Thymus (tissue), 11 donors: ENCODE results near the gene C6orf89. TPM values are rescaled to one million over a fixed set of nuclear protein-coding genes. Genes with fewer than 3 reads are reported as not detected.
A peak's percentile ranks its signal among the peaks of the same experiment; 100 is the strongest.

Experiments used
- DNase-seq, 9 donors: peaks; one replicate each; pipeline ENCODE4 v3.0.0-alpha.2; 2013; ENCODE audit warnings: low spot score in 9 of 9, low read depth in 6 of 9, missing footprints in 1 of 9
- H3K27ac ChIP-seq, 2 donors: one replicate each; pipeline ENCODE4 v1.5.1; 2013; ENCODE audit warnings: control low read depth in 1 of 2, low read depth in 1 of 2, low read length in 1 of 2, mild to moderate bottlenecking in 1 of 2, moderate library complexity in 1 of 2
- H3K27me3 ChIP-seq, 2 donors: one replicate each; pipeline ENCODE4 v1.5.1; 2013; ENCODE audit warnings: low read length in 1 of 2; ENCODE audit not compliant: control insufficient read depth in 2 of 2, insufficient read depth in 1 of 2
- H3K36me3 ChIP-seq, 2 donors: one replicate each; pipeline ENCODE4 v1.5.1; 2013; ENCODE audit warnings: low read length in 1 of 2, mild to moderate bottlenecking in 1 of 2, moderate library complexity in 1 of 2; ENCODE audit not compliant: control insufficient read depth in 2 of 2, insufficient read depth in 2 of 2
- H3K4me1 ChIP-seq, 2 donors: one replicate each; pipeline ENCODE4 v1.5.1; 2013; ENCODE audit warnings: low read length in 2 of 2; ENCODE audit not compliant: control insufficient read depth in 2 of 2, insufficient read depth in 2 of 2
- H3K4me3 ChIP-seq, 2 donors: one replicate each; pipeline ENCODE4 v1.5.1; 2013; ENCODE audit warnings: low read length in 2 of 2, control low read depth in 1 of 2, mild to moderate bottlenecking in 1 of 2
- H3K9me3 ChIP-seq, 2 donors: one replicate each; pipeline ENCODE4 v1.5.1; 2013; ENCODE audit warnings: low read length in 1 of 2, mild to moderate bottlenecking in 1 of 2; ENCODE audit not compliant: control insufficient read depth in 2 of 2, insufficient read depth in 1 of 2
- WGBS: extraction: QIAGEN DNeasy Blood & Tissue Kit; methylation state at CpG from one replicate; pipeline ENCODE4 v1.1.7; 2013; 5-methylcytosine and 5-hydroxymethylcytosine counted together
- polyA plus RNA-seq: library from polyadenylated mRNA; stranded (reverse); fragments of 200-250 nt; gene quantifications from one replicate; pipeline ENCODE4 v1.2.3, GENCODE V29; 2013
- total RNA-seq: library from RNA; stranded (reverse); fragments of 120-200 nt; gene quantifications from one replicate; pipeline ENCODE4 v1.2.4, GENCODE V29; 2013
- donor health status: healthy.

Gene C6orf89
- total and polyA plus RNA-seq, 2 donors = 19.5 to 20.5 TPM

GRCh38 chr6:36873612-36874442 lies 11.9 kb upstream of the C6orf89 start:
- H3K27me3 ChIP-seq = no peaks in the 10 kb centered on the region
- no peaks in the 10 kb centered on the region for H3K9me3 ChIP-seq
- WGBS = 30% methylated on average over 11 of the region's 11 CpGs
- no peak for DNase-seq
- H3K27ac ChIP-seq = peak overlapping the region in 1 of 2 donors; percentile 85
- peaks cover 14 to 21% of the 10 kb centered on the region in 2 donors for H3K4me1 ChIP-seq
- H3K4me3 ChIP-seq = peak overlapping the region; percentile 68 to 96
- peaks cover 13 to 21% of the 10 kb centered on the region in 2 donors for H3K36me3 ChIP-seq

GRCh38 chr6:36874443-36875249 lies 11.1 kb upstream of the C6orf89 start, which contains the start of gene PPIL1:
Gene PPIL1 (minus strand): TSS chr6:36874803. CDS start chr6:36874772, 31 bp downstream.
- peaks cover 14 to 21% of the 10 kb centered on the region in 2 donors for H3K4me1 ChIP-seq
- H3K9me3 ChIP-seq = no peaks in the 10 kb centered on the region
- peak; percentile 72 to 94 (median 87) for DNase-seq
- under 1% methylated on average over 54 of the region's 54 CpGs for WGBS
- H3K27me3 ChIP-seq = no peaks in the 10 kb centered on the region
- peak within 1 kb of the TSS; percentile 67 to 85 for H3K27ac ChIP-seq
- H3K4me3 ChIP-seq = peak within 1 kb of the TSS; percentile 68 to 96
- H3K36me3 ChIP-seq = peaks cover 7 to 13% of the 10 kb centered on the region in 2 donors

GRCh38 chr6:36875250-36875633 lies 10.5 kb upstream of the C6orf89 start:
- peak overlapping the region; percentile 68 to 96 for H3K4me3 ChIP-seq
- no peaks in the 10 kb centered on the region for H3K27me3 ChIP-seq
- WGBS = 54% methylated on average over 6 of the region's 6 CpGs
- DNase-seq = no peak
- peaks cover 14 to 21% of the 10 kb centered on the region in 2 donors for H3K4me1 ChIP-seq
- peaks cover 5 to 9% of the 10 kb centered on the region in 2 donors for H3K36me3 ChIP-seq
- H3K27ac ChIP-seq = peak overlapping the region in 1 of 2 donors; percentile 85
- H3K9me3 ChIP-seq = no peaks in the 10 kb centered on the region

- DNase-seq = no peak
- peaks cover 5 to 12% of the 10 kb centered on the region in 2 donors for H3K4me1 ChIP-seq
- over 99% methylated on average over 3 of the region's 3 CpGs for WGBS
- no peaks in the 10 kb centered on the region for H3K9me3 ChIP-seq
- H3K36me3 ChIP-seq = no peaks in the 10 kb centered on the region
- no peaks in the 10 kb centered on the region for H3K27me3 ChIP-seq
- no peak overlapping the region for H3K4me3 ChIP-seq
- H3K27ac ChIP-seq = no peak overlapping the region
Observed at GRCh38 chr6:36884610-36885009, 1.1 kb upstream of the C6orf89 start.

GRCh38 chr6:36886950-36887618 lies 1.3 kb downstream of the C6orf89 start:
- Histone ChIP-seq H3K4me1 (peaks cover 5 to 12% of the 10 kb centered on the region in 2 donors), H3K36me3 (peaks cover 0 to 2% of the 10 kb centered on the region in 2 donors), H3K27me3 (no peaks in the 10 kb centered on the region), H3K27ac (peak overlapping the region in 1 of 2 donors; percentile 79), H3K9me3 (no peaks in the 10 kb centered on the region), H3K4me3 (peak overlapping the region; percentile 79 to 89)
- 89% methylated on average over 10 of the region's 10 CpGs for WGBS
- DNase-seq = no peak

GRCh38 chr6:36888115-36888643 lies 2.4 kb downstream of the C6orf89 start:
- peaks cover 4 to 5% of the 10 kb centered on the region in 2 donors for H3K36me3 ChIP-seq
- no peak overlapping the region for H3K27ac ChIP-seq
- DNase-seq = no peak
- peaks cover 5 to 12% of the 10 kb centered on the region in 2 donors for H3K4me1 ChIP-seq
- no peak overlapping the region for H3K4me3 ChIP-seq
- WGBS = 98% methylated on average over 7 of the region's 7 CpGs
- H3K27me3 ChIP-seq = no peaks in the 10 kb centered on the region
- H3K9me3 ChIP-seq = no peaks in the 10 kb centered on the region

- H3K9me3 ChIP-seq = no peaks in the 10 kb centered on the region
- peaks cover 5 to 12% of the 10 kb centered on the region in 2 donors for H3K4me1 ChIP-seq
- H3K36me3 ChIP-seq = peaks cover 4 to 5% of the 10 kb centered on the region in 2 donors
- no peaks in the 10 kb centered on the region for H3K27me3 ChIP-seq
- H3K27ac ChIP-seq = peak overlapping the region in 1 of 2 donors; percentile 18
- WGBS = 92% methylated on average over 6 of the region's 6 CpGs
- no peak for DNase-seq
- H3K4me3 ChIP-seq = no peak overlapping the region
Observed at GRCh38 chr6:36888654-36889481, 3.1 kb downstream of the C6orf89 start.

- peaks cover 9 to 14% of the 10 kb centered on the region in 2 donors for H3K36me3 ChIP-seq
- H3K4me3 ChIP-seq = no peak overlapping the region
- DNase-seq = no peak
- peaks cover 5 to 10% of the 10 kb centered on the region in 2 donors for H3K4me1 ChIP-seq
- H3K9me3 ChIP-seq = no peaks in the 10 kb centered on the region
- WGBS = 97% methylated on average over 3 of the region's 3 CpGs
- H3K27me3 ChIP-seq = no peaks in the 10 kb centered on the region
- no peak overlapping the region for H3K27ac ChIP-seq
Observed at GRCh38 chr6:36890112-36890663, 4.4 kb downstream of the C6orf89 start.
